Gastroesophageal sphincter (tissue), 4 donors: ENCODE data around the gene HDAC8. TPM values are rescaled to one million over a fixed set of nuclear protein-coding genes. Genes with fewer than 3 reads are reported as not detected.

Source experiments
- ATAC-seq: fragments of 150-250 bp; one replicate; pipeline ENCODE4 v1.9.1; 2016; ENCODE audit warnings: mild to moderate bottlenecking, moderate library complexity
- H3K27ac ChIP-seq, 4 donors: fragments of 200-600 bp; sonication (generic) in 3 of 4; 1 replicate in 3 of 4; 2 replicates in 1 of 4; pipeline ENCODE4 v1.5.1; 2016 to 2019
- H3K27me3 ChIP-seq: fragments of 200-600 bp; sonication (generic); one replicate; pipeline ENCODE4 v1.5.1; 2019
- H3K36me3 ChIP-seq, 2 donors: fragments of 200-600 bp; sonication (generic); one replicate each; pipeline ENCODE4 v1.5.1; 2019; ENCODE audit warnings: control low read depth in 1 of 2
- H3K4me1 ChIP-seq, 3 donors: fragments of 200-600 bp; sonication (generic); 1 replicate in 2 of 3; 2 replicates in 1 of 3; pipeline ENCODE4 v1.5.1; 2016 to 2019; ENCODE audit warnings: control low read depth in 2 of 3
- H3K4me3 ChIP-seq, 2 donors: fragments of 200-600 bp; sonication (generic); one replicate each; pipeline ENCODE4 v1.5.1; 2019; ENCODE audit warnings: mild to moderate bottlenecking in 1 of 2, moderate library complexity in 1 of 2
- H3K9me3 ChIP-seq, 3 donors: fragments of 200-600 bp; sonication (generic); one replicate each; pipeline ENCODE4 v1.5.1; 2017 to 2019; ENCODE audit warnings: control low read depth in 2 of 3
- CTCF ChIP-seq, 4 experiments: fragments of 200-600 bp in 2 of 4; fragments of 450-650 bp in 2 of 4; sonication (generic) in 1 of 4; IDR thresholded peaks; one replicate each; pipeline ENCODE4 v1.5.1; 2017 to 2019; ENCODE audit warnings: antibody characterized with exemption in 4 of 4, mild to moderate bottlenecking in 2 of 4, moderate library complexity in 2 of 4
- EP300 ChIP-seq: sonication (generic); formaldehyde crosslinking; IDR thresholded peaks from one replicate; pipeline ENCODE4 v1.6.1; 2017; ENCODE audit warnings: antibody characterized with exemption, mild to moderate bottlenecking
- POLR2A ChIP-seq, 2 donors: fragments of 450-650 bp; IDR thresholded peaks; one replicate each; pipeline ENCODE4 v1.6.1; 2017; ENCODE audit warnings: antibody characterized with exemption in 2 of 2, mild to moderate bottlenecking in 2 of 2, moderate library complexity in 1 of 2
- POLR2AphosphoS5 ChIP-seq: sonication (generic); formaldehyde crosslinking; IDR thresholded peaks from one replicate; pipeline ENCODE4 v1.6.1; 2017; ENCODE audit warnings: antibody characterized with exemption
- WGBS, 2 donors: methylation state at CpG; one replicate each; pipeline ENCODE4 v1.1.5; 2018; ENCODE audit warnings: low coverage in 1 of 2; 5-methylcytosine and 5-hydroxymethylcytosine counted together
- total RNA-seq, 4 donors: library from RNA; depleted of rRNA; stranded (reverse); fragments of >200 nt; gene quantifications; one replicate each; pipeline ENCODE4 v1.1.0, GENCODE V29; 2016

The HDAC8 gene
- total RNA-seq, 4 donors from 2014 or later, result 15.7 to 34.2 (median 25.6) TPM

GRCh38 chrX:72382202-72382595 lies 190.4 kb downstream of the HDAC8 start:
- no peak for ATAC-seq
- no CpG with 5 or more reads among the region's 4 CpGs for WGBS, 2 donors
- Histone ChIP-seq H3K4me3 (no peak overlapping the region), H3K9me3 (no peaks in the 10 kb centered on the region), H3K4me1 (peaks cover 0 to 14% (median 0%) of the 10 kb centered on the region in 3 donors), H3K27me3 (no peaks in the 10 kb centered on the region), H3K27ac (no peak overlapping the region), H3K36me3 (no peaks in the 10 kb centered on the region)
- TF ChIP-seq POLR2A (IDR thresholded peaks at IDR 0.05) (no peak), EP300 (no peak), POLR2AphosphoS5 (no peak), CTCF (IDR thresholded peaks at IDR 0.05) (no peak)

GRCh38 chrX:72381439-72382201 lies 191.0 kb downstream of the HDAC8 start:
- H3K4me1 ChIP-seq, result peaks cover 0 to 14% (median 0%) of the 10 kb centered on the region in 3 donors
- WGBS, 2 donors, result 66 to 89% methylated on average over 1 to 2 of the region's 2 CpGs
- H3K9me3 ChIP-seq, result no peaks in the 10 kb centered on the region
- no peak for ATAC-seq
- no peaks in the 10 kb centered on the region for H3K27me3 ChIP-seq
- TF ChIP-seq POLR2A (IDR thresholded peaks at IDR 0.05), result no peak
- no peak for TF ChIP-seq CTCF (IDR thresholded peaks at IDR 0.05)
- TF ChIP-seq EP300, result no peak
- no peak for TF ChIP-seq POLR2AphosphoS5
- H3K4me3 ChIP-seq, result no peak overlapping the region
- H3K27ac ChIP-seq, result no peak overlapping the region
- H3K36me3 ChIP-seq, result no peaks in the 10 kb centered on the region

GRCh38 chrX:72376124-72376523 lies 196.5 kb downstream of the HDAC8 start:
- H3K4me3 ChIP-seq, result no peak overlapping the region
- no peak overlapping the region for H3K27ac ChIP-seq
- no peak for TF ChIP-seq POLR2A (IDR thresholded peaks at IDR 0.05)
- no peak for TF ChIP-seq EP300
- no peak for TF ChIP-seq POLR2AphosphoS5
- no peak for TF ChIP-seq CTCF (IDR thresholded peaks at IDR 0.05)
- no peak for ATAC-seq
- H3K9me3 ChIP-seq, result no peaks in the 10 kb centered on the region
- H3K27me3 ChIP-seq, result no peaks in the 10 kb centered on the region
- H3K36me3 ChIP-seq, result no peaks in the 10 kb centered on the region
- H3K4me1 ChIP-seq, result no peaks in the 10 kb centered on the region
- 80 to 95% methylated on average over 5 to 9 of the region's 9 CpGs for WGBS, 2 donors

GRCh38 chrX:72373136-72373535 lies 199.5 kb downstream of the HDAC8 start:
- Histone ChIP-seq H3K4me1 (no peaks in the 10 kb centered on the region), H3K9me3 (no peaks in the 10 kb centered on the region), H3K27me3 (no peaks in the 10 kb centered on the region), H3K27ac (no peak overlapping the region), H3K4me3 (no peak overlapping the region), H3K36me3 (no peaks in the 10 kb centered on the region)
- TF ChIP-seq CTCF (IDR thresholded peaks at IDR 0.05) (no peak), EP300 (no peak), POLR2A (IDR thresholded peaks at IDR 0.05) (no peak), POLR2AphosphoS5 (no peak)
- no peak for ATAC-seq
- 86 to 100% methylated on average over 1 of the region's 1 CpG for WGBS, 2 donors

GRCh38 chrX:72372735-72373134 lies 199.9 kb downstream of the HDAC8 start:
- H3K27me3 ChIP-seq, result no peaks in the 10 kb centered on the region
- ATAC-seq, result no peak
- WGBS, 2 donors, result 83 to 100% methylated on average over 1 to 2 of the region's 2 CpGs
- H3K4me3 ChIP-seq, result no peak overlapping the region
- no peak overlapping the region for H3K27ac ChIP-seq
- H3K36me3 ChIP-seq, result no peaks in the 10 kb centered on the region
- TF ChIP-seq EP300 (no peak), POLR2AphosphoS5 (no peak), POLR2A (IDR thresholded peaks at IDR 0.05) (no peak), CTCF (IDR thresholded peaks at IDR 0.05) (no peak)
- no peaks in the 10 kb centered on the region for H3K4me1 ChIP-seq
- no peaks in the 10 kb centered on the region for H3K9me3 ChIP-seq
